Measurements from ENCODE around the gene FCRLB.
A peak's percentile ranks its signal among the peaks of the same experiment; 100 is the strongest.

The FCRLB gene

DNA sequence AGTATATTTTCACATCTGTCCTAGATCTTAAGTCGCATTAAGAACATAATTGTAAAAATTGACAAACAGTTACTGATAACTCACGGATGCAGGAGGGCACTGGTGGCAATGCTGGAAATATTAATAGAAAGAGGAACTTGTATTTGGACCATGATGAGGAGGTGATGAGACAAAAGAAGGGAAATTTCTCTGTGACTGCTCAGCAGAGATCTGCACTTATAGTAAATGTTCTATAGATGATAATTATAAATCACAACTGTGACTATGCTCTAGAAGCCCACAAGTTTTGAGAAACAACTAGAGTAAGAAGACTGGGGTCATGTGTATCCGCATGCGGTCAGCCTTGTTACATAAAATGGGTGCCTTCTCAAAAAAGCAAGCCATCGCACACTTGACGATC is 19.6 kb downstream of the FCRLB start:
- DNase-seq (ENCODE audit: low read depth): no peak
- no peak overlapping the region for H3K4me3 ChIP-seq (ENCODE audit: control insufficient read depth, low read depth, low read length)
- TF ChIP-seq, protein P1, sequence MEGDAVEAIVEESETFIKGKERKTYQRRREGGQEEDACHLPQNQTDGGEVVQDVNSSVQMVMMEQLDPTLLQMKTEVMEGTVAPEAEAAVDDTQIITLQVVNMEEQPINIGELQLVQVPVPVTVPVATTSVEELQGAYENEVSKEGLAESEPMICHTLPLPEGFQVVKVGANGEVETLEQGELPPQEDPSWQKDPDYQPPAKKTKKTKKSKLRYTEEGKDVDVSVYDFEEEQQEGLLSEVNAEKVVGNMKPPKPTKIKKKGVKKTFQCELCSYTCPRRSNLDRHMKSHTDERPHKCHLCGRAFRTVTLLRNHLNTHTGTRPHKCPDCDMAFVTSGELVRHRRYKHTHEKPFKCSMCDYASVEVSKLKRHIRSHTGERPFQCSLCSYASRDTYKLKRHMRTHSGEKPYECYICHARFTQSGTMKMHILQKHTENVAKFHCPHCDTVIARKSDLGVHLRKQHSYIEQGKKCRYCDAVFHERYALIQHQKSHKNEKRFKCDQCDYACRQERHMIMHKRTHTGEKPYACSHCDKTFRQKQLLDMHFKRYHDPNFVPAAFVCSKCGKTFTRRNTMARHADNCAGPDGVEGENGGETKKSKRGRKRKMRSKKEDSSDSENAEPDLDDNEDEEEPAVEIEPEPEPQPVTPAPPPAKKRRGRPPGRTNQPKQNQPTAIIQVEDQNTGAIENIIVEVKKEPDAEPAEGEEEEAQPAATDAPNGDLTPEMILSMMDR (IDR thresholded peaks at IDR 0.05; ENCODE audit: control insufficient read depth, insufficient read depth, low read depth, low read length, missing control alignments): no peak

- TF ChIP-seq, protein P1 (IDR thresholded peaks at IDR 0.05; ENCODE audit: control insufficient read depth, insufficient read depth, low read depth, low read length, missing control alignments): no peak
- no peak for DNase-seq (ENCODE audit: low read depth)
- H3K4me3 ChIP-seq (ENCODE audit: control insufficient read depth, low read depth, low read length): no peak overlapping the region
Observed at GRCh38 chr1:161743231-161743630, 21.9 kb downstream of the FCRLB start.

GRCh38 chr1:161747801-161748200 is 26.5 kb downstream of the FCRLB start:
- DNase-seq (ENCODE audit: low read depth): no peak
- H3K4me3 ChIP-seq (ENCODE audit: control insufficient read depth, low read depth, low read length): no peak overlapping the region
- TF ChIP-seq, protein P1 (IDR thresholded peaks at IDR 0.05; ENCODE audit: control insufficient read depth, insufficient read depth, low read depth, low read length, missing control alignments): no peak

GRCh38 chr1:161749509-161750407 is 28.4 kb downstream of the FCRLB start, which contains the start of gene DUSP12:
TSS of gene DUSP12 (plus strand) at chr1:161749786. CDS start at chr1:161749802, 16 bp downstream.
- TF ChIP-seq, protein P1 (IDR thresholded peaks at IDR 0.05; ENCODE audit: control insufficient read depth, insufficient read depth, low read depth, low read length, missing control alignments): peak; percentile 11
- DNase-seq (ENCODE audit: low read depth): peak; percentile 82
- H3K4me3 ChIP-seq (ENCODE audit: control insufficient read depth, low read depth, low read length): peak within 1 kb of the TSS; percentile 89

GRCh38 chr1:161763522-161764098 is 42.3 kb downstream of the FCRLB start:
- H3K4me3 ChIP-seq (ENCODE audit: control insufficient read depth, low read depth, low read length): no peak overlapping the region
- TF ChIP-seq, protein P1 (IDR thresholded peaks at IDR 0.05; ENCODE audit: control insufficient read depth, insufficient read depth, low read depth, low read length, missing control alignments): peak; percentile 58
- DNase-seq (ENCODE audit: low read depth): no peak

DNA sequence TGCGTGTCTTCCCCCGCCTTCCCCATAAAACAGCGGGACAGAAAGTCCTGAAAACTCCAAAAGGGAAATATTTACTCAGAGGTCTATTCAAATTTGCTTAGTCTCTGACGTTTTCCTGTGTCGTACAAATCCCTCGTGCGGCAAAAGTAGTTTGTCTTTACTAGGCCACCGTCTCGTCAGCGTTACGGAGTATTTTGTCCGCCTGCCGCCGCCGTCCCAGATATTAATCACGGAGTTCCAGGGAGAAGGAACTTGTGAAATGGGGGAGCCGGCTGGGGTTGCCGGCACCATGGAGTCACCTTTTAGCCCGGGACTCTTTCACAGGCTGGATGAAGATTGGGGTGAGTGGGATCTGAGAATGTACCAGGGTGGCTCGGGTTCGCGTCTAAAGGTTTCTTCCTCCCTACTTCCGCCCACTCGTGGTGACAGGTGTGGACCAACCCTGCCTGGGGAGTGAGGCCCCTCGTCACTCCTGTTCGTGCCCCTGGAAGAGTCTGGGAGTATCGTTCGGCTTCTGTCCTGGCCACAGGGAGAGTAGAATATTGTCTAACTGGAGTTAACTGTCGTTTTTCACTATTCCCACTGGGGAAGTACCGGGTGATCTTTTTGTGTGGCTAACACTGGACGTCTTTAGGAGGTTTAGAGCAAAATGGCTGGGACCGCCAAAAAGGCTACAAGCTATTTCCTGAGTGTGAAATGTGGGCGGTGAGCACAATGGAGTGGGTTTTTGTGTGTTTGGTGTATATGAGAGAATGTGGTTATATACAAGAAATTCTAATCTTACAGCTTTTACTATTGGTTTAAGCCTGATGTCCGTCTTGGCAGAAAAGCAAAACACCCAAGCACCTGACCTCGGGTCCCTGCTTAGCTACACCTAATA is 45.0 kb downstream of the FCRLB start, which contains the start of gene ATF6:
TSS of gene ATF6 (plus strand) at position 219 of the 880 bp plus-strand sequence. CDS start at position 260, 41 bp downstream.
- H3K4me3 ChIP-seq (ENCODE audit: control insufficient read depth, low read depth, low read length): peak within 1 kb of the TSS; percentile 90
- DNase-seq (ENCODE audit: low read depth): peak; percentile 80
- TF ChIP-seq, protein P1 (IDR thresholded peaks at IDR 0.05; ENCODE audit: control insufficient read depth, insufficient read depth, low read depth, low read length, missing control alignments): no peak
